PFSK-1 (cell line): ENCODE data around the gene PTPRN.

Source experiments
- POLR2AphosphoS5 ChIP-seq: IDR thresholded peaks from 2 replicates; pipeline ENCODE4 v1.6.1; 2012; ENCODE audit warnings: low read depth, mild to moderate bottlenecking, control low read depth, low read length, moderate library complexity
- REST ChIP-seq, 2 experiments: IDR thresholded peaks; 2 replicates each; pipeline versions ENCODE4 v1.6.1 to v1.8.0; 2011 to 2012; ENCODE audit warnings: low read depth in 2 of 2, low read length in 2 of 2, control low read depth in 1 of 2, inconsistent platforms in 1 of 2, mild to moderate bottlenecking in 1 of 2, moderate library complexity in 1 of 2; ENCODE audit not compliant: insufficient read depth in 1 of 2
- TAF1 ChIP-seq: IDR thresholded peaks from 2 replicates; pipeline ENCODE4 v1.6.1; 2012; ENCODE audit warnings: low read length, control low read depth, borderline replicate concordance; ENCODE audit not compliant: insufficient read depth

- TF ChIP-seq TAF1 (no peak), REST (IDR thresholded peaks at IDR 0.05; ENCODE audit: insufficient read depth in 1 of 2, low read depth in 2 of 2, low read length in 2 of 2) (no peak), POLR2AphosphoS5 (no peak; the same call in 1 of the 2 replicates)
These were observed 59.8 kb downstream of the PTPRN start for GRCh38 chr2:219249203-219249980.
